H9 (cell line): ENCODE data around the gene PDRG1. TPM values are rescaled to one million over a fixed set of nuclear protein-coding genes. Genes with fewer than 3 reads are reported as not detected.

Experiments
- DNase-seq: peaks from one replicate; pipeline ENCODE4 v3.0.0-alpha.2; 2017
- H2AFZ ChIP-seq: one replicate; pipeline ENCODE4 v1.6.1; 2013; ENCODE audit warnings: mild to moderate bottlenecking, low read length, control low read depth, moderate library complexity
- H2AK5ac ChIP-seq: 2 replicates; pipeline ENCODE4 v1.6.1; 2013; ENCODE audit warnings: low read length, control low read depth, mixed read lengths; ENCODE audit not compliant: insufficient read length
- H2BK120ac ChIP-seq: one replicate; pipeline ENCODE4 v1.6.1; 2013; ENCODE audit warnings: low read depth, mild to moderate bottlenecking, low read length, control low read depth, inconsistent platforms; ENCODE audit not compliant: poor library complexity, severe bottlenecking
- H2BK12ac ChIP-seq: 2 replicates; pipeline ENCODE4 v1.6.1; 2013; ENCODE audit warnings: low read length, control low read depth, mixed read lengths, low read depth; ENCODE audit not compliant: insufficient read length
- H2BK15ac ChIP-seq: 2 replicates; pipeline ENCODE4 v1.6.1; 2013; ENCODE audit warnings: low read depth, low read length, control low read depth
- H2BK20ac ChIP-seq: one replicate; pipeline ENCODE4 v1.6.1; 2013; ENCODE audit warnings: low read depth, mild to moderate bottlenecking, low read length, control low read depth, inconsistent platforms; ENCODE audit not compliant: poor library complexity, severe bottlenecking
- H2BK5ac ChIP-seq: 2 replicates; pipeline ENCODE4 v1.6.1; 2013; ENCODE audit warnings: low read length, control low read depth, mixed read lengths; ENCODE audit not compliant: insufficient read length
- H3K14ac ChIP-seq: 2 replicates; pipeline ENCODE4 v1.6.1; 2013; ENCODE audit warnings: low read length, control low read depth; ENCODE audit not compliant: insufficient read depth
- H3K18ac ChIP-seq: 2 replicates; pipeline ENCODE4 v1.6.1; 2013; ENCODE audit warnings: low read depth, mild to moderate bottlenecking, mixed read lengths, low read length, control low read depth; ENCODE audit not compliant: insufficient read length
- H3K23ac ChIP-seq: 2 replicates; pipeline ENCODE4 v1.6.1; 2013; ENCODE audit warnings: low read length, control low read depth, mixed read lengths, low read depth; ENCODE audit not compliant: insufficient read length
- H3K23me2 ChIP-seq: 2 replicates; pipeline ENCODE4 v1.6.1; 2013; ENCODE audit warnings: low read depth, mild to moderate bottlenecking, mixed read lengths, low read length, control low read depth; ENCODE audit not compliant: insufficient read length, poor library complexity, severe bottlenecking
- H3K27ac ChIP-seq: 2 replicates; pipeline ENCODE4 v1.5.1; 2013; ENCODE audit warnings: low read length, control low read depth, mixed read lengths, low read depth; ENCODE audit not compliant: insufficient read length
- H3K27me3 ChIP-seq: 2 replicates; pipeline ENCODE4 v1.6.1; 2013; ENCODE audit warnings: low read length, control low read depth, inconsistent platforms; ENCODE audit not compliant: insufficient read depth
- H3K4ac ChIP-seq: 2 replicates; pipeline ENCODE4 v1.6.1; 2013; ENCODE audit warnings: low read depth, mild to moderate bottlenecking, control low read depth, inconsistent platforms, low read length, moderate library complexity
- H3K4me1 ChIP-seq: 2 replicates; pipeline ENCODE4 v1.6.1; 2013; ENCODE audit warnings: low read length, control low read depth, inconsistent platforms; ENCODE audit not compliant: insufficient read depth
- H3K4me2 ChIP-seq: 2 replicates; pipeline ENCODE4 v1.6.1; 2013; ENCODE audit warnings: low read length, control low read depth, mixed read lengths; ENCODE audit not compliant: insufficient read length, insufficient read depth
- H3K56ac ChIP-seq: 2 replicates; pipeline ENCODE4 v1.6.1; 2013; ENCODE audit warnings: low read depth, mild to moderate bottlenecking, mixed read lengths, low read length, control low read depth; ENCODE audit not compliant: insufficient read length
- H3K79me1 ChIP-seq: 2 replicates; pipeline ENCODE4 v1.6.1; 2013; ENCODE audit warnings: low read depth, mild to moderate bottlenecking, moderate library complexity, low read length, control low read depth, inconsistent platforms; ENCODE audit not compliant: insufficient read depth, poor library complexity, severe bottlenecking
- H3K79me2 ChIP-seq: 2 replicates; pipeline ENCODE4 v1.6.1; 2013; ENCODE audit warnings: low read length, control low read depth, inconsistent platforms; ENCODE audit not compliant: insufficient read depth
- H3K9ac ChIP-seq: 2 replicates; pipeline ENCODE4 v1.6.1; 2013; ENCODE audit warnings: low read length, control low read depth, mixed read lengths; ENCODE audit not compliant: insufficient read length; ENCODE audit errors: extremely low read depth
- H3K9me3 ChIP-seq: one replicate; pipeline ENCODE4 v1.6.1; 2013; ENCODE audit warnings: low read depth, low read length, inconsistent platforms; ENCODE audit not compliant: control insufficient read depth
- H3T11ph ChIP-seq: one replicate; pipeline ENCODE4 v1.6.1; 2013; ENCODE audit warnings: mild to moderate bottlenecking, low read length, control low read depth, inconsistent platforms
- H4K20me1 ChIP-seq: one replicate; pipeline ENCODE4 v1.6.1; 2013; ENCODE audit not compliant: control insufficient read depth, insufficient read length, insufficient read depth
- H4K5ac ChIP-seq: 2 replicates; pipeline ENCODE4 v1.6.1; 2013; ENCODE audit warnings: low read depth, mild to moderate bottlenecking, mixed read lengths, low read length, control low read depth; ENCODE audit not compliant: insufficient read length
- H4K8ac ChIP-seq: replicated peaks from 2 replicates; pipeline ENCODE4 v1.6.1; 2013; ENCODE audit warnings: low read length, control low read depth, mixed read lengths, low read depth; ENCODE audit not compliant: insufficient read length
- H4K91ac ChIP-seq: 2 replicates; pipeline ENCODE4 v1.6.1; 2013; ENCODE audit warnings: low read depth, mild to moderate bottlenecking, moderate library complexity, mixed read lengths, low read length, control low read depth; ENCODE audit not compliant: insufficient read length
- H3K27ac Mint-ChIP-seq, 3 experiments: 2 replicates in 2 of 3; 3 replicates in 1 of 3; pipeline ENCODE4 v1.8.0; 2020 to 2021; ENCODE audit warnings: mixed read lengths in 3 of 3, mild to moderate bottlenecking in 1 of 3, moderate library complexity in 1 of 3
- H3K27me3 Mint-ChIP-seq: 2 replicates; pipeline ENCODE4 v1.8.0; 2021; ENCODE audit warnings: low read depth, mild to moderate bottlenecking, moderate library complexity, mixed read lengths
- H3K36me3 Mint-ChIP-seq, 3 experiments: 2 replicates in 2 of 3; 3 replicates in 1 of 3; pipeline ENCODE4 v1.8.0; 2020 to 2021; ENCODE audit warnings: low read depth in 3 of 3, mixed read lengths in 3 of 3; ENCODE audit not compliant: insufficient read depth in 1 of 3
- H3K4me1 Mint-ChIP-seq, 2 experiments: 2 replicates each; pipeline ENCODE4 v1.8.0; 2020; ENCODE audit warnings: mixed read lengths in 2 of 2
- H3K4me3 Mint-ChIP-seq, 2 experiments: 2 replicates in 1 of 2; 3 replicates in 1 of 2; pipeline ENCODE4 v1.8.0; 2020 to 2021; ENCODE audit warnings: mild to moderate bottlenecking in 2 of 2, mixed read lengths in 2 of 2, moderate library complexity in 1 of 2
- H3K9me3 Mint-ChIP-seq, 2 experiments: 2 replicates in 1 of 2; 3 replicates in 1 of 2; pipeline ENCODE4 v1.8.0; 2020; ENCODE audit warnings: mild to moderate bottlenecking in 2 of 2, mixed read lengths in 2 of 2, moderate library complexity in 1 of 2
- whole genome bisulfite sequencing: extraction: QIAGEN DNeasy Blood & Tissue Kit; methylation state at CpG from one replicate; pipeline ENCODE4 v1.1.7; 2013; ENCODE audit warnings: missing lambda C conversion rate, low lambda C conversion rate, mixed read lengths; ENCODE audit not compliant: insufficient read length; ENCODE audit errors: extremely low coverage; 5-methylcytosine and 5-hydroxymethylcytosine counted together
- total RNA-seq: library from RNA; stranded (reverse); gene quantifications from 2 replicates; pipeline ENCODE4 v1.2.1, GENCODE V29; 2021
- TF ChIP-seq, protein P1 (sequence below): fragments of 200-600 bp; sonication (generic); conservative IDR thresholded peaks from 3 replicates; pipeline ENCODE4 v1.8.0; 2021; ENCODE audit warnings: antibody characterized with exemption, mild to moderate bottlenecking

PDRG1 gene
- total RNA-seq, 1 experiment from 2014 or later = 32.2 TPM

DNA sequence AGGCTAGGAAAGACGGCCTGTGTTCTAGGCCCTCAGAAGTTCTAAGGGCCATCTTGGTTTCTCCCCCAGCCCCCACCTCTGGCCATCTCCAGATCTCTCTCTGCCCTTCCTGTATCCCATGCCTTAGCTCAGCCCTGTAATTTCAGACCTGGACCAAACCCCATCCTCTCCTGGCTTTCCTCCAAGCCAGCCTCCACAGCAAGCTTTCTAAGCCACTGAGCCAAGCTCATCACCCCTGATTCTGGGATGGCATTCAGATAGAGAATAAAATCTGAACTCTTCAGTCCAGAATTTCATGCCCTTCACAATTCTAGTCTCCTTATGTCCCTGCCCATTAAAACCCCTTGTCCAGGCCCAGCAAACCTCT is 39.5 kb upstream of the PDRG1 start:
- Histone ChIP-seq H3K4me2 (no peak overlapping the region), H3K18ac (no peak overlapping the region), H2BK20ac (no peak overlapping the region), H3K9me3 (no peaks in the 10 kb centered on the region), H4K20me1 (no peaks in the 10 kb centered on the region), H3K4me1 (no peaks in the 10 kb centered on the region), H4K5ac (no peak overlapping the region), H3K27ac (no peak overlapping the region), H3K27me3 (peaks cover 3% of the 10 kb centered on the region; the same call in 1 of the 2 replicates), H3K79me2 (no peaks in the 10 kb centered on the region), H4K8ac (no peak overlapping the region), H3K79me1 (no peaks in the 10 kb centered on the region), H3K23me2 (no peaks in the 10 kb centered on the region), H4K91ac (no peak overlapping the region), H2BK120ac (no peak overlapping the region), H3K56ac (no peak overlapping the region), H2BK5ac (no peak overlapping the region), H2BK12ac (no peak overlapping the region), H3K23ac (no peak overlapping the region), H3K9ac (no peak overlapping the region), H3K4ac (no peak overlapping the region), H2AFZ (no peak overlapping the region), H3T11ph (no peak overlapping the region), H2AK5ac (no peak overlapping the region), H3K14ac (no peak overlapping the region), H2BK15ac (no peak overlapping the region)
- TF ChIP-seq, protein P1, sequence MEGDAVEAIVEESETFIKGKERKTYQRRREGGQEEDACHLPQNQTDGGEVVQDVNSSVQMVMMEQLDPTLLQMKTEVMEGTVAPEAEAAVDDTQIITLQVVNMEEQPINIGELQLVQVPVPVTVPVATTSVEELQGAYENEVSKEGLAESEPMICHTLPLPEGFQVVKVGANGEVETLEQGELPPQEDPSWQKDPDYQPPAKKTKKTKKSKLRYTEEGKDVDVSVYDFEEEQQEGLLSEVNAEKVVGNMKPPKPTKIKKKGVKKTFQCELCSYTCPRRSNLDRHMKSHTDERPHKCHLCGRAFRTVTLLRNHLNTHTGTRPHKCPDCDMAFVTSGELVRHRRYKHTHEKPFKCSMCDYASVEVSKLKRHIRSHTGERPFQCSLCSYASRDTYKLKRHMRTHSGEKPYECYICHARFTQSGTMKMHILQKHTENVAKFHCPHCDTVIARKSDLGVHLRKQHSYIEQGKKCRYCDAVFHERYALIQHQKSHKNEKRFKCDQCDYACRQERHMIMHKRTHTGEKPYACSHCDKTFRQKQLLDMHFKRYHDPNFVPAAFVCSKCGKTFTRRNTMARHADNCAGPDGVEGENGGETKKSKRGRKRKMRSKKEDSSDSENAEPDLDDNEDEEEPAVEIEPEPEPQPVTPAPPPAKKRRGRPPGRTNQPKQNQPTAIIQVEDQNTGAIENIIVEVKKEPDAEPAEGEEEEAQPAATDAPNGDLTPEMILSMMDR = no peak
- Mint-ChIP-seq H3K4me3 (no peak overlapping the region), H3K36me3 (no peaks in the 10 kb centered on the region; a peak in 1 of 7 replicates), H3K4me1 (peaks cover 2 to 14% of the 10 kb centered on the region in 2 experiments; a peak in 3 of 4 replicates), H3K27me3 (peaks cover 49% of the 10 kb centered on the region), H3K27ac (peak overlapping the region in 1 of 3 experiments; percentile 20; a peak in 1 of 7 replicates), H3K9me3 (no peaks in the 10 kb centered on the region)
- WGBS = no CpG with 5 or more reads among the region's 1 CpG
- DNase-seq = no peak
